HEK293 (cell line): ENCODE measurements around the gene SP3.

Experiments
- CTCF ChIA-PET: fragments of 350-600 bp; formaldehyde crosslinking; extraction: SDS; loops from one replicate; lab custom pipeline; 2021; ENCODE audit warnings: antibody characterized with exemption; lab: Yijun Ruan, JAX
- POLR2A ChIA-PET: fragments of 300-600 bp; formaldehyde crosslinking; extraction: SDS; loops from one replicate; lab custom pipeline; 2020; ENCODE audit warnings: antibody characterized with exemption, inconsistent platforms; lab: Yijun Ruan, JAX
- H3K27ac ChIP-seq: fragments of 200-500 bp; sonication (Bioruptor generic); 2 replicates; pipeline ENCODE4 v1.5.1; 2014; ENCODE audit warnings: low read depth, low read length, control low read depth, inconsistent platforms; ENCODE audit errors: extremely low read depth
- H3K36me3 ChIP-seq, 2 experiments: fragments of 200-500 bp in 1 of 2; sonication (Bioruptor generic) in 1 of 2; 1 replicate in 1 of 2; 2 replicates in 1 of 2; pipeline ENCODE4 v1.5.1; 2014 to 2017; ENCODE audit warnings: inconsistent platforms in 2 of 2, low read length in 2 of 2; ENCODE audit not compliant: control insufficient read depth in 2 of 2, insufficient read depth in 1 of 2
- H3K4me1 ChIP-seq: fragments of 200-500 bp; sonication (Bioruptor generic); 2 replicates; pipeline ENCODE4 v1.5.1; 2014; ENCODE audit warnings: mild to moderate bottlenecking, low read length, inconsistent platforms; ENCODE audit not compliant: control insufficient read depth, insufficient read depth
- H3K4me3 ChIP-seq: 2 replicates; pipeline ENCODE4 v1.5.1; 2011; ENCODE audit warnings: low read depth, mild to moderate bottlenecking, control low read depth, low read length, moderate library complexity
- H3K9me3 ChIP-seq: fragments of 200-500 bp; sonication (Bioruptor generic); 2 replicates; pipeline ENCODE4 v1.5.1; 2014; ENCODE audit warnings: low read depth, low read length, inconsistent platforms; ENCODE audit not compliant: control insufficient read depth, insufficient read depth
- BCL6B ChIP-seq: fragments of 450-650 bp; formaldehyde crosslinking; IDR thresholded peaks from 2 replicates; pipeline ENCODE4 v1.5.1; 2017; ENCODE audit warnings: missing biosample characterization, missing genetic modification characterization
- GFI1B ChIP-seq: fragments of 450-650 bp; formaldehyde crosslinking; IDR thresholded peaks from 2 replicates; pipeline ENCODE4 v1.5.1; 2016; ENCODE audit warnings: missing biosample characterization, missing genetic modification characterization
- HOXD13 ChIP-seq: sonication (generic); formaldehyde crosslinking; IDR thresholded peaks from 2 replicates; pipeline ENCODE4 v1.8.0; 2022; ENCODE audit warnings: missing genetic modification reagents, borderline replicate concordance
- KLF8 ChIP-seq: fragments of 450-650 bp; formaldehyde crosslinking; IDR thresholded peaks from 2 replicates; pipeline ENCODE4 v1.5.1; 2016; ENCODE audit warnings: missing biosample characterization, missing genetic modification characterization
- MEIS1 ChIP-seq: sonication (generic); formaldehyde crosslinking; IDR thresholded peaks from 2 replicates; pipeline ENCODE4 v1.8.1; 2022; ENCODE audit warnings: missing genetic modification reagents, mild to moderate bottlenecking, borderline replicate concordance
- OSR2 ChIP-seq: fragments of 450-650 bp; formaldehyde crosslinking; IDR thresholded peaks from 2 replicates; pipeline ENCODE4 v1.5.1; 2016; ENCODE audit warnings: missing biosample characterization, missing genetic modification characterization
- PRDM6 ChIP-seq: fragments of 450-650 bp; formaldehyde crosslinking; IDR thresholded peaks from 2 replicates; pipeline ENCODE4 v1.5.1; 2017; ENCODE audit warnings: missing biosample characterization, missing genetic modification characterization
- SETDB1 ChIP-seq: IDR thresholded peaks from one replicate; pipeline ENCODE4 v1.6.1; 2017; ENCODE audit warnings: mild to moderate bottlenecking, low read length, moderate library complexity, mixed read lengths; ENCODE audit not compliant: insufficient read length
- SP7 ChIP-seq: fragments of 450-650 bp; formaldehyde crosslinking; IDR thresholded peaks from 2 replicates; pipeline ENCODE4 v1.5.1; 2016; ENCODE audit warnings: missing biosample characterization, missing genetic modification characterization
- ZBTB10 ChIP-seq: fragments of 450-650 bp; formaldehyde crosslinking; IDR thresholded peaks from 2 replicates; pipeline ENCODE4 v1.5.1; 2016; ENCODE audit warnings: missing biosample characterization, missing genetic modification characterization
- ZBTB21 ChIP-seq: fragments of 450-650 bp; formaldehyde crosslinking; IDR thresholded peaks from 2 replicates; pipeline ENCODE4 v1.5.1; 2017; ENCODE audit warnings: missing biosample characterization, missing genetic modification characterization
- ZNF10 ChIP-seq: fragments of 450-650 bp; formaldehyde crosslinking; IDR thresholded peaks from 2 replicates; pipeline ENCODE4 v1.5.1; 2017; ENCODE audit warnings: missing biosample characterization, missing genetic modification characterization
- ZNF140 ChIP-seq: fragments of 450-650 bp; formaldehyde crosslinking; IDR thresholded peaks from 2 replicates; pipeline ENCODE4 v1.5.1; 2016; ENCODE audit warnings: missing biosample characterization, missing genetic modification characterization
- ZNF16 ChIP-seq: fragments of 450-650 bp; formaldehyde crosslinking; IDR thresholded peaks from 2 replicates; pipeline ENCODE4 v1.5.1; 2016; ENCODE audit warnings: low read depth, missing biosample characterization, missing genetic modification characterization
- ZNF184 ChIP-seq: fragments of 450-650 bp; IDR thresholded peaks from 2 replicates; pipeline ENCODE4 v1.5.1; 2018; ENCODE audit warnings: missing biosample characterization, mild to moderate bottlenecking, missing genetic modification characterization
- ZNF223 ChIP-seq: fragments of 450-650 bp; formaldehyde crosslinking; IDR thresholded peaks from 2 replicates; pipeline ENCODE4 v1.5.1; 2016; ENCODE audit warnings: missing biosample characterization, missing genetic modification characterization
- ZNF266 ChIP-seq: fragments of 450-650 bp; formaldehyde crosslinking; IDR thresholded peaks from 2 replicates; pipeline ENCODE4 v1.5.1; 2016; ENCODE audit warnings: missing biosample characterization, missing genetic modification characterization, low read depth
- ZNF302 ChIP-seq: fragments of 450-650 bp; formaldehyde crosslinking; IDR thresholded peaks from 2 replicates; pipeline ENCODE4 v1.5.1; 2016; ENCODE audit warnings: missing biosample characterization, missing genetic modification characterization, low read depth
- ZNF513 ChIP-seq: fragments of 450-650 bp; IDR thresholded peaks from 2 replicates; pipeline ENCODE4 v1.5.1; 2018; ENCODE audit warnings: missing biosample characterization, missing genetic modification characterization
- ZNF677 ChIP-seq: fragments of 450-650 bp; IDR thresholded peaks from 2 replicates; pipeline ENCODE4 v1.5.0; 2018; ENCODE audit warnings: missing biosample characterization, mild to moderate bottlenecking, missing genetic modification characterization, moderate library complexity
- ZNF707 ChIP-seq: fragments of 450-650 bp; formaldehyde crosslinking; IDR thresholded peaks from 2 replicates; pipeline ENCODE4 v1.5.1; 2016; ENCODE audit warnings: missing biosample characterization, missing genetic modification characterization
- ZNF837 ChIP-seq: fragments of 450-650 bp; formaldehyde crosslinking; IDR thresholded peaks from 2 replicates; pipeline ENCODE4 v1.5.1; 2016; ENCODE audit warnings: missing biosample characterization, missing genetic modification characterization
- ZSCAN4 ChIP-seq: fragments of 450-650 bp; formaldehyde crosslinking; IDR thresholded peaks from 2 replicates; pipeline ENCODE4 v1.5.1; 2017; ENCODE audit warnings: missing biosample characterization, missing genetic modification characterization
- ZXDB ChIP-seq: fragments of 450-650 bp; formaldehyde crosslinking; IDR thresholded peaks from 2 replicates; pipeline ENCODE4 v1.5.1; 2016; ENCODE audit warnings: missing biosample characterization, missing genetic modification characterization

SP3 gene

GRCh38 chr2:173929441-173929840 is 35.7 kb downstream of the SP3 start:
- Histone ChIP-seq H3K4me1 (peaks cover 4% of the 10 kb centered on the region; the same call in 1 of the 2 replicates), H3K27ac (no peak overlapping the region), H3K4me3 (no peak overlapping the region), H3K9me3 (no peaks in the 10 kb centered on the region), H3K36me3 (peaks cover 0 to 3% of the 10 kb centered on the region in 2 experiments; a peak in 2 of 3 replicates)
- POLR2A ChIA-PET, result no interaction called here
- CTCF ChIA-PET, result no interaction called here
- no peak for TF ChIP-seq KLF8
- TF ChIP-seq ZNF10 (tag by site-specific recombination), result no peak
- TF ChIP-seq BCL6B, result no peak
- no peak for TF ChIP-seq ZBTB10
- TF ChIP-seq ZNF677, result no peak
- no peak for TF ChIP-seq SP7 (tag by site-specific recombination)
- no peak for TF ChIP-seq ZSCAN4 (tag by site-specific recombination)

- CTCF ChIA-PET, result interaction anchor here (0.7 kb wide), 1 partner anchor 63 kb away, joined by 3 read pairs; no protein-coding TSS in a partner anchor
- no peak overlapping the region for H3K27ac ChIP-seq
- TF ChIP-seq ZNF184 (no peak), SETDB1 (peak; percentile 40), ZNF513 (tag by site-specific recombination) (no peak)
- peaks cover 6% of the 10 kb centered on the region for H3K4me1 ChIP-seq
- no peak overlapping the region for H3K4me3 ChIP-seq
- no peaks in the 10 kb centered on the region for H3K9me3 ChIP-seq
- no peaks in the 10 kb centered on the region; a peak in 1 of 3 replicates for H3K36me3 ChIP-seq
- POLR2A ChIA-PET, result no interaction called here
Measured at GRCh38 chr2:173926875-173927274, 38.3 kb downstream of the SP3 start.

- Histone ChIP-seq H3K4me3 (no peak overlapping the region), H3K27ac (no peak overlapping the region), H3K9me3 (no peaks in the 10 kb centered on the region), H3K36me3 (no peaks in the 10 kb centered on the region), H3K4me1 (peaks cover 6% of the 10 kb centered on the region)
- ChIA-PET POLR2A (interaction anchor here (0.6 kb wide), 1 partner anchor 454 kb away, joined by 3 read pairs; no protein-coding TSS in a partner anchor), CTCF (no interaction called here)
- TF ChIP-seq OSR2 (tag by site-specific recombination), result peak; percentile 72
- peak; percentile 84 for TF ChIP-seq PRDM6 (tag by site-specific recombination)
- no peak for TF ChIP-seq HOXD13
- TF ChIP-seq MEIS1 (CRISPR knock-in tag), result no peak
- no peak for TF ChIP-seq GFI1B (tag by site-specific recombination)
- no peak for TF ChIP-seq ZNF223
- no peak for TF ChIP-seq ZNF140 (tag by site-specific recombination)
- TF ChIP-seq SP7 (tag by site-specific recombination), result peak; percentile 47; the same call in 1 of the 2 replicates
- TF ChIP-seq ZNF266 (tag by site-specific recombination), result no peak
- TF ChIP-seq ZNF16 (tag by site-specific recombination), result no peak
- TF ChIP-seq ZNF837, result no peak
- no peak for TF ChIP-seq ZBTB21 (tag by site-specific recombination)
- peak; percentile 21; the same call in 1 of the 2 replicates for TF ChIP-seq ZXDB
- no peak for TF ChIP-seq ZNF707
- no peak for TF ChIP-seq ZNF302 (tag by site-specific recombination)
Measured at GRCh38 chr2:173924285-173924684, 40.9 kb downstream of the SP3 start.
